Activated CD8-positive, alpha-beta memory T cell treated with anti-CD3 and anti-CD28 coated beads for 24 hours (primary cell): ENCODE results near the gene MAGEA12.
"Not testable (repeated sequence)": the region's sequence is repeated elsewhere in the genome, so short reads cannot be mapped to it uniquely, and the experiment has no call there.

Experiments used
- DNase-seq: peaks from one replicate; pipeline ENCODE4 v3.0.0-alpha.2; 2020

Gene MAGEA12

GRCh38 chrX:152769549-152770289 is 36.2 kb downstream of the MAGEA12 start, which contains the start of gene MAGEA6:
TSS of gene MAGEA6 (minus strand) at chrX:152769689. CDS start at chrX:152767650, 2,039 bp downstream.
- DNase-seq = not testable (repeated sequence)

- DNase-seq = not testable (repeated sequence)
These were observed 53.5 kb downstream of the MAGEA12 start for GRCh38 chrX:152787062-152787461.
